Caco-2 (cell line): Measurements from ENCODE around the gene MYO10. TPM values are rescaled to one million over a fixed set of nuclear protein-coding genes. Genes with fewer than 3 reads are reported as not detected.
A peak's percentile ranks its signal among the peaks of the same experiment; 100 is the strongest.

Source experiments
- BruUV-seq: library from RNA; stranded (reverse); fragments of 400-500 nt; replicated peaks from 2 replicates; lab custom pipeline; 2021; lab: Mats Ljungman, UMichigan
- CTCF ChIA-PET: fragments of 300-600 bp; sonication (Branson Sonifier 250); formaldehyde crosslinking; loops from one replicate; lab custom pipeline; 2022; ENCODE audit warnings: antibody characterized with exemption; lab: Charles Lee
- POLR2A ChIA-PET: fragments of 300-600 bp; sonication (Branson Sonifier 250); formaldehyde crosslinking; loops from one replicate; lab custom pipeline; 2022; ENCODE audit warnings: antibody characterized with exemption; lab: Charles Lee
- DNase-seq, 2 experiments: peaks; one replicate each; pipeline versions ENCODE4 v3.0.0 to v3.0.0-alpha.2; 2020 to 2022
- H3K27me3 ChIP-seq: replicated peaks from 2 replicates; pipeline ENCODE4 v1.6.0; 2011; ENCODE audit warnings: low read length; ENCODE audit not compliant: control insufficient read depth, insufficient read depth
- H3K36me3 ChIP-seq: 2 replicates; pipeline ENCODE4 v1.5.1; 2011; ENCODE audit warnings: low read length; ENCODE audit not compliant: control insufficient read depth, insufficient read depth
- H3K4me1 ChIP-seq: fragments of 250-450 bp; sonication (Bioruptor Pico); 2 replicates; pipeline ENCODE4 v1.5.1; 2020; ENCODE audit warnings: mild to moderate bottlenecking
- H3K4me3 ChIP-seq: 2 replicates; pipeline ENCODE4 v1.5.1; 2011; ENCODE audit warnings: low read depth, mild to moderate bottlenecking, control low read depth, low read length
- H3K9me3 ChIP-seq: fragments of 250-450 bp; sonication (Bioruptor Pico); 2 replicates; pipeline ENCODE4 v1.5.1; 2020; ENCODE audit warnings: mild to moderate bottlenecking, moderate library complexity
- H3K27ac Mint-ChIP-seq: one replicate; pipeline ENCODE4 v1.8.0; 2022; ENCODE audit warnings: mixed read lengths; ENCODE audit not compliant: unreplicated experiment
- H3K27me3 Mint-ChIP-seq: one replicate; pipeline ENCODE4 v1.8.0; 2022; ENCODE audit warnings: mixed read lengths; ENCODE audit not compliant: insufficient read depth, unreplicated experiment
- H3K36me3 Mint-ChIP-seq: one replicate; pipeline ENCODE4 v1.8.0; 2022; ENCODE audit warnings: mild to moderate bottlenecking, mixed read lengths; ENCODE audit not compliant: insufficient read depth, unreplicated experiment
- H3K4me1 Mint-ChIP-seq: one replicate; pipeline ENCODE4 v1.8.0; 2022; ENCODE audit warnings: low read depth, mixed read lengths; ENCODE audit not compliant: unreplicated experiment
- H3K4me3 Mint-ChIP-seq: one replicate; pipeline ENCODE4 v1.8.0; 2022; ENCODE audit warnings: mild to moderate bottlenecking, moderate library complexity, mixed read lengths; ENCODE audit not compliant: unreplicated experiment
- H3K9me3 Mint-ChIP-seq: one replicate; pipeline ENCODE4 v1.8.0; 2022; ENCODE audit warnings: mixed read lengths; ENCODE audit not compliant: unreplicated experiment
- intact Hi-C: fragments of 100-400 bp; cut with micrococcal nuclease; formaldehyde crosslinking; loops from one replicate; pipeline ENCODE4 v1.10.0; 2022; ENCODE audit not compliant: unreplicated experiment
- total RNA-seq: library from RNA; stranded (reverse); gene quantifications from 2 replicates; pipeline ENCODE4 v1.2.3, GENCODE V29; 2022
- TF ChIP-seq, protein P1 (sequence below), 2 experiments: fragments of 200-600 bp in 1 of 2; IDR thresholded peaks; 1 replicate in 1 of 2; 2 replicates in 1 of 2; pipeline versions ENCODE4 v1.5.1 to v1.8.0; 2011 to 2022; ENCODE audit warnings: antibody characterized with exemption in 1 of 2, control low read depth in 1 of 2, inconsistent platforms in 1 of 2, low read depth in 1 of 2, low read length in 1 of 2, mild to moderate bottlenecking in 1 of 2, moderate library complexity in 1 of 2; ENCODE audit not compliant: insufficient read depth in 1 of 2, severe bottlenecking in 1 of 2, unreplicated experiment in 1 of 2

Gene MYO10
- total RNA-seq, 1 experiment from 2014 or later: 67.6 TPM

DNA sequence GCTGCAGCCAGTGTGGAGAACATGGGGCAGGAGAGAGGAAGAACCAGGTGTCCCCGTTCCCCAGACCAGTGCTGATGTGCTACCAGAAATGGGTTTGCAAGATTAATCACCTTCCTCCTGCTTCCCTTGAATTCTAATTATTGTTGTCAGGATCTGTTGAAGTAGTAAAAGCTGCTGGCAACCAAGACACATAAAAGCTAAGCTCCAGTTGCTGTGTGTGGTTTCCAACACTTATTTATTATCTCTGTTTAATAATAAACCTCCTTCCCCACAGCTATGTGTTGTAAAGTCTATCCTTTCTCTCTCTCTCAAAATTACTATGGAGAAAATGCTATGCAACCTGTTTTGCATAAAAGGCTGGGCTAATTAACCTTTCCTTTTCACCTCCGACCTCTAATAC lies 317.0 kb downstream of the MYO10 start:
- TF ChIP-seq, protein P1, sequence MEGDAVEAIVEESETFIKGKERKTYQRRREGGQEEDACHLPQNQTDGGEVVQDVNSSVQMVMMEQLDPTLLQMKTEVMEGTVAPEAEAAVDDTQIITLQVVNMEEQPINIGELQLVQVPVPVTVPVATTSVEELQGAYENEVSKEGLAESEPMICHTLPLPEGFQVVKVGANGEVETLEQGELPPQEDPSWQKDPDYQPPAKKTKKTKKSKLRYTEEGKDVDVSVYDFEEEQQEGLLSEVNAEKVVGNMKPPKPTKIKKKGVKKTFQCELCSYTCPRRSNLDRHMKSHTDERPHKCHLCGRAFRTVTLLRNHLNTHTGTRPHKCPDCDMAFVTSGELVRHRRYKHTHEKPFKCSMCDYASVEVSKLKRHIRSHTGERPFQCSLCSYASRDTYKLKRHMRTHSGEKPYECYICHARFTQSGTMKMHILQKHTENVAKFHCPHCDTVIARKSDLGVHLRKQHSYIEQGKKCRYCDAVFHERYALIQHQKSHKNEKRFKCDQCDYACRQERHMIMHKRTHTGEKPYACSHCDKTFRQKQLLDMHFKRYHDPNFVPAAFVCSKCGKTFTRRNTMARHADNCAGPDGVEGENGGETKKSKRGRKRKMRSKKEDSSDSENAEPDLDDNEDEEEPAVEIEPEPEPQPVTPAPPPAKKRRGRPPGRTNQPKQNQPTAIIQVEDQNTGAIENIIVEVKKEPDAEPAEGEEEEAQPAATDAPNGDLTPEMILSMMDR (IDR thresholded peaks at IDR 0.05; ENCODE audit: insufficient read depth in 1 of 2, low read depth in 1 of 2, low read length in 1 of 2, severe bottlenecking in 1 of 2, unreplicated experiment in 1 of 2): no peak
- Mint-ChIP-seq H3K4me1 (no peaks in the 10 kb centered on the region), H3K27ac (no peak overlapping the region), H3K36me3 (no peaks in the 10 kb centered on the region), H3K9me3 (no peaks in the 10 kb centered on the region), H3K4me3 (no peak overlapping the region), H3K27me3 (no peaks in the 10 kb centered on the region)
- ChIA-PET CTCF (no interaction called here), POLR2A (no interaction called here)
- Histone ChIP-seq H3K4me3 (no peak overlapping the region), H3K27me3 (no peaks in the 10 kb centered on the region), H3K9me3 (no peaks in the 10 kb centered on the region), H3K36me3 (no peaks in the 10 kb centered on the region), H3K4me1 (no peaks in the 10 kb centered on the region)
- BruUV-seq: no TSS peak
- no peak for DNase-seq
- intact Hi-C loops: loop anchor here (5.0 kb wide), 1 partner anchor 43 kb away; no protein-coding TSS in a partner anchor

DNA sequence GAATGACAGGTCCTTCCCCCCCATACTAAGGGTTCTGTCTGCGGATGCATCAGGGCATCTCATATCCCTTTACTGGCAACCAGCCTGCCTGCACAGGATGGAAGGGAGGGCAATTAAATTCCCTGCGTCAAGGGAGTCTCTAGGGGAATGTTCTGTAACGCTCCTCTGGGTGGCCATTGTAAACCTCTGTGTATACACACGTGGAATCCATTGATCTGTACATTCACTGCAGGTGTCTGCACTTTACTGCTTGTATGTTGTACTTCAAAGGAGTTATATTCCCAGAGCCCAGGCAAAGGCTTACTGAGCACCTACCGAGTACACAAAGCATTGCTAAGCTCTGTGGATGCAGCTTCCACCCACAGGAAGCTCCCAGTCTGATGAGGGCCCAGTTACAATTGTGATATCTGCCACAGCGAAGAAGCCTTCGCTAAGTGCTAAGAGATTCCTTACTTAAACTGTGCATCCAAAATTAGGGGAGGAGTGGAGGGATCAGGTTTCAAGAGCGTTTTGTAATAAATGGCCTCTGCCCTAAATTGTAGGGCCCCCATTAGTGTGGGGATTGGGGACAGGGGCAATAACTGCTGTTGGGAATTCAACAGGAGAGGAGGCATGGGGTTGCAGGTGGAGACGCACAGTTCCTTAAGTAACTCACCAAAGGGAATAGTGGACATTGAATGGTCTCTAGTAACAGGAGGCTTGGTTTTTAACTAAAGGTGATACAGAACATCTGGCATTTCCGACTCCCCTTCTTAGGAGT lies 317.8 kb downstream of the MYO10 start:
- Mint-ChIP-seq H3K36me3 (no peaks in the 10 kb centered on the region), H3K9me3 (no peaks in the 10 kb centered on the region), H3K4me3 (no peak overlapping the region), H3K27ac (no peak overlapping the region), H3K27me3 (no peaks in the 10 kb centered on the region), H3K4me1 (no peaks in the 10 kb centered on the region)
- Histone ChIP-seq H3K36me3 (no peaks in the 10 kb centered on the region), H3K27me3 (no peaks in the 10 kb centered on the region), H3K4me3 (no peak overlapping the region), H3K9me3 (no peaks in the 10 kb centered on the region), H3K4me1 (no peaks in the 10 kb centered on the region)
- ChIA-PET CTCF (no interaction called here), POLR2A (no interaction called here)
- TF ChIP-seq, protein P1 (IDR thresholded peaks at IDR 0.05; ENCODE audit: insufficient read depth in 1 of 2, low read depth in 1 of 2, low read length in 1 of 2, severe bottlenecking in 1 of 2, unreplicated experiment in 1 of 2): no peak
- no TSS peak for BruUV-seq
- no peak for DNase-seq
- intact Hi-C loops: loop anchor here (5.0 kb wide), 1 partner anchor 44 kb away; no protein-coding TSS in a partner anchor

DNA sequence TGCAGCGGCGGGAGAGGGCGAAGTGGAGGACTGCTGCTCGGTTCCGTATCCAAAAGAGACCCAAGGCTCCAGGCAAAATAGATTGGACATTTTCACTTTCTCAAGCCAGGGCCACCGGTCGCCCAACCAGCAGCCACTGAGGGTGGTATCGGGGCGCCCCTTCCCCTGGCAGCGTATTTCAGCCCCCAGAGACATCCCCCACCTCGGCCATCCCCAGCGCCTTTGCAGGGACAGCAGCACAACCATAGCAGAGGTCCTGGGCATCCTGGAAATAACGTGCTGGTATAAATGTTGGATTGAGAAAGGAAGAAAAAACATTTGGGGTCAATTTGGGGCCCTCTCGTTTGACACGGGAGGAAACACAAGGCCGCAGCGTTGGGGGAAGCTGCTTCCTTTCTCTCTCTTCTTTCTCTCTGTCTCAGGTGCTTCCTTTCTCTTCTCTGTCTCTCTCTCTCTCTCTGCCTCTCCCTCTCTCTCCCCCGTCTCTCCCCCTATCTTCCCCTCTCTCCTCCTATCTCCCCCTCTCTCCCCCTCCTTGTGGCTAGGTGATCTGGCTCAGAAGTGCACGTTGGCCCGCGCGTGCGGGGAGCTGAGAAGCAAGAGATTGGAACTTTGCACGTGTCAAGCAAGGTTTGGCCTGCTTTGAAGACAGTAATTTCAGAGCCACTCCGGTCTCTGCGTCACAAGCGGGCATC lies 318.7 kb downstream of the MYO10 start:
- ChIA-PET CTCF (no interaction called here), POLR2A (no interaction called here)
- Histone ChIP-seq H3K4me3 (peak overlapping the region; percentile 84), H3K36me3 (no peaks in the 10 kb centered on the region), H3K27me3 (no peaks in the 10 kb centered on the region), H3K4me1 (no peaks in the 10 kb centered on the region), H3K9me3 (no peaks in the 10 kb centered on the region)
- no peaks in the 10 kb centered on the region for H3K4me1 Mint-ChIP-seq
- no peak overlapping the region for H3K4me3 Mint-ChIP-seq
- TF ChIP-seq, protein P1 (IDR thresholded peaks at IDR 0.05; ENCODE audit: insufficient read depth in 1 of 2, low read depth in 1 of 2, low read length in 1 of 2, severe bottlenecking in 1 of 2, unreplicated experiment in 1 of 2): no peak
- no peaks in the 10 kb centered on the region for H3K27me3 Mint-ChIP-seq
- no peaks in the 10 kb centered on the region for H3K36me3 Mint-ChIP-seq
- no peaks in the 10 kb centered on the region for H3K9me3 Mint-ChIP-seq
- intact Hi-C loops: loop anchor here (2.0 to 5.0 kb wide), 2 partner anchors 45 to 65 kb away; no protein-coding TSS in a partner anchor
- no TSS peak for BruUV-seq
- no peak overlapping the region for H3K27ac Mint-ChIP-seq
- no peak for DNase-seq
